WTC11 (cell line): ENCODE results near the gene TTLL11. TPM values are rescaled to one million over a fixed set of nuclear protein-coding genes. Genes with fewer than 3 reads are reported as not detected.

Experiments used
- ATAC-seq: fragments of 200-7000 bp; cut with Tn5 transposase; 2 replicates; pipeline ENCODE4 v1.10.0; 2021; ENCODE audit warnings: mild to moderate bottlenecking, moderate library complexity
- CTCF ChIA-PET: fragments of 300-600 bp; sonication (Branson Sonifier 250); formaldehyde crosslinking; loops from one replicate; lab custom pipeline; 2021; ENCODE audit warnings: antibody characterized with exemption; lab: Charles Lee
- POLR2A ChIA-PET: fragments of 350-600 bp; sonication (Branson Sonifier 250); formaldehyde crosslinking; loops from one replicate; lab custom pipeline; 2021; ENCODE audit warnings: antibody characterized with exemption; lab: Charles Lee
- DNase-seq: peaks from one replicate; pipeline ENCODE4 v3.0.0; 2021; ENCODE audit warnings: low spot score
- H3K27ac Mint-ChIP-seq: 2 replicates; pipeline ENCODE4 v1.8.0; 2021; ENCODE audit warnings: mixed read lengths
- H3K27me3 Mint-ChIP-seq: 2 replicates; pipeline ENCODE4 v1.8.0; 2021; ENCODE audit warnings: low read depth, mild to moderate bottlenecking, moderate library complexity, mixed read lengths
- H3K36me3 Mint-ChIP-seq: 2 replicates; pipeline ENCODE4 v1.8.0; 2021; ENCODE audit warnings: mixed read lengths
- H3K4me1 Mint-ChIP-seq: 2 replicates; pipeline ENCODE4 v1.8.0; 2022; ENCODE audit warnings: mixed read lengths
- H3K4me3 Mint-ChIP-seq: 2 replicates; pipeline ENCODE4 v1.8.0; 2021; ENCODE audit warnings: mild to moderate bottlenecking, moderate library complexity, mixed read lengths
- H3K9me3 Mint-ChIP-seq: 2 replicates; pipeline ENCODE4 v1.8.0; 2021; ENCODE audit warnings: mixed read lengths
- AR ChIP-seq: fragments of 250-450 bp; sonication (Bioruptor Pico); IDR thresholded peaks from 2 replicates; pipeline ENCODE4 v1.9.0; 2021; ENCODE audit warnings: mild to moderate bottlenecking
- CREB1 ChIP-seq: sonication (generic); formaldehyde crosslinking; IDR thresholded peaks from 2 replicates; pipeline ENCODE4 v1.8.0; 2023; ENCODE audit warnings: mild to moderate bottlenecking, missing genetic modification reagents
- E2F5 ChIP-seq: sonication (generic); formaldehyde crosslinking; IDR thresholded peaks from 2 replicates; pipeline ENCODE4 v1.8.1; 2022; ENCODE audit warnings: mild to moderate bottlenecking, moderate library complexity, missing genetic modification reagents
- ESRRA ChIP-seq: sonication (generic); formaldehyde crosslinking; IDR thresholded peaks from 2 replicates; pipeline ENCODE4 v1.8.1; 2022; ENCODE audit warnings: mild to moderate bottlenecking, missing genetic modification reagents, borderline replicate concordance
- FOXP4 ChIP-seq: sonication (generic); formaldehyde crosslinking; IDR thresholded peaks from 2 replicates; pipeline ENCODE4 v1.8.0; 2022; ENCODE audit warnings: mild to moderate bottlenecking, missing genetic modification reagents
- GABPB1 ChIP-seq: sonication (generic); formaldehyde crosslinking; IDR thresholded peaks from 2 replicates; pipeline ENCODE4 v1.8.1; 2023; ENCODE audit warnings: mild to moderate bottlenecking, missing genetic modification reagents
- HMGA2 ChIP-seq: fragments of 250-450 bp; sonication (Bioruptor Pico); IDR thresholded peaks from 2 replicates; pipeline ENCODE4 v1.4.0; 2021; ENCODE audit warnings: mild to moderate bottlenecking, moderate library complexity
- JUN ChIP-seq: sonication (generic); formaldehyde crosslinking; IDR thresholded peaks from 2 replicates; pipeline ENCODE4 v1.8.0; 2023; ENCODE audit warnings: mild to moderate bottlenecking, missing genetic modification reagents
- MLX ChIP-seq: sonication (generic); formaldehyde crosslinking; IDR thresholded peaks from 2 replicates; pipeline ENCODE4 v1.8.1; 2023; ENCODE audit warnings: mild to moderate bottlenecking, missing genetic modification reagents, moderate library complexity
- MXD4 ChIP-seq: fragments of 250-450 bp; sonication (Bioruptor Pico); IDR thresholded peaks from 2 replicates; pipeline ENCODE4 v1.8.0; 2021; ENCODE audit warnings: mild to moderate bottlenecking, moderate library complexity, borderline replicate concordance
- MYBL2 ChIP-seq: sonication (generic); formaldehyde crosslinking; IDR thresholded peaks from 2 replicates; pipeline ENCODE4 v1.8.1; 2023; ENCODE audit warnings: mild to moderate bottlenecking, moderate library complexity, missing genetic modification reagents
- NFYB ChIP-seq: sonication (generic); formaldehyde crosslinking; conservative IDR thresholded peaks from 2 replicates; pipeline ENCODE4 v1.8.0; 2022; ENCODE audit warnings: low read depth, missing genetic modification reagents
- NR1H2 ChIP-seq: sonication (generic); formaldehyde crosslinking; IDR thresholded peaks from 2 replicates; pipeline ENCODE4 v1.9.0; 2021; ENCODE audit warnings: mild to moderate bottlenecking, moderate library complexity, missing genetic modification reagents
- PRDM15 ChIP-seq: sonication (generic); formaldehyde crosslinking; IDR thresholded peaks from 2 replicates; pipeline ENCODE4 v1.8.0; 2022; ENCODE audit warnings: missing genetic modification reagents
- SMAD3 ChIP-seq: sonication (generic); formaldehyde crosslinking; IDR thresholded peaks from 2 replicates; pipeline ENCODE4 v1.8.0; 2022; ENCODE audit warnings: missing genetic modification reagents, mild to moderate bottlenecking, borderline replicate concordance
- SP1 ChIP-seq: sonication (generic); formaldehyde crosslinking; conservative IDR thresholded peaks from 2 replicates; pipeline ENCODE4 v1.8.1; 2022; ENCODE audit warnings: missing genetic modification reagents
- ZNF138 ChIP-seq: sonication (generic); formaldehyde crosslinking; conservative IDR thresholded peaks from 2 replicates; pipeline ENCODE4 v1.8.1; 2022; ENCODE audit warnings: mild to moderate bottlenecking, moderate library complexity, missing genetic modification reagents
- ZNF416 ChIP-seq: fragments of 250-450 bp; sonication (Bioruptor Pico); IDR thresholded peaks from 2 replicates; pipeline ENCODE4 v1.9.0; 2021; ENCODE audit warnings: mild to moderate bottlenecking, inconsistent platforms
- ZNF425 ChIP-seq: fragments of 250-450 bp; sonication (Bioruptor Pico); conservative IDR thresholded peaks from 2 replicates; pipeline ENCODE4 v1.9.0; 2021; ENCODE audit warnings: mild to moderate bottlenecking
- ZNF512 ChIP-seq: sonication (generic); formaldehyde crosslinking; IDR thresholded peaks from 2 replicates; pipeline ENCODE4 v1.8.1; 2022; ENCODE audit warnings: missing genetic modification reagents, borderline replicate concordance
- total RNA-seq: library from RNA; stranded (reverse); gene quantifications from 3 replicates; pipeline ENCODE4 v1.2.3, GENCODE V29; 2021

TTLL11 gene
- total RNA-seq, 1 experiment from 2014 or later: 1.1 TPM

- no peak for TF ChIP-seq ESRRA (CRISPR knock-in tag)
These were observed 126.4 kb downstream of the TTLL11 start (continued) for GRCh38 chr9:121966706-121967105.

- H3K27me3 Mint-ChIP-seq: peaks cover 17% of the 10 kb centered on the region
- CTCF ChIA-PET: no interaction called here
- TF ChIP-seq NR1H2: no peak
- no peak for TF ChIP-seq MLX (CRISPR knock-in tag)
- H3K4me3 Mint-ChIP-seq: no peak overlapping the region
- POLR2A ChIA-PET: no interaction called here
- no peak for DNase-seq
- H3K36me3 Mint-ChIP-seq: no peaks in the 10 kb centered on the region
- ATAC-seq: no peak
- 0 out of 2 replicates have a peak, but pooled peaks cover 4% of the 10 kb centered on the region for H3K4me1 Mint-ChIP-seq
- no peaks in the 10 kb centered on the region; the same call in 1 of the 2 replicates for H3K9me3 Mint-ChIP-seq
- H3K27ac Mint-ChIP-seq: no peak overlapping the region
These were observed 129.5 kb downstream of the TTLL11 start for GRCh38 chr9:121963528-121963995.

- ATAC-seq (no peak), DNase-seq (no peak)
- H3K9me3 Mint-ChIP-seq: no peaks in the 10 kb centered on the region; the same call in 1 of the 2 replicates
- peaks cover 17% of the 10 kb centered on the region for H3K27me3 Mint-ChIP-seq
- H3K4me3 Mint-ChIP-seq: no peak overlapping the region
- no peak overlapping the region for H3K27ac Mint-ChIP-seq
- H3K36me3 Mint-ChIP-seq: no peaks in the 10 kb centered on the region
- POLR2A ChIA-PET: no interaction called here
- 0 out of 2 replicates have a peak, but pooled peaks cover 4% of the 10 kb centered on the region for H3K4me1 Mint-ChIP-seq
- CTCF ChIA-PET: no interaction called here
- TF ChIP-seq ZNF425 (no peak), SP1 (CRISPR knock-in tag) (no peak), E2F5 (CRISPR knock-in tag) (no peak), ZNF138 (CRISPR knock-in tag) (no peak), PRDM15 (CRISPR knock-in tag) (no peak), FOXP4 (CRISPR knock-in tag) (no peak), ESRRA (CRISPR knock-in tag) (no peak), NFYB (CRISPR knock-in tag) (no peak), MXD4 (CRISPR knock-in tag) (no peak), GABPB1 (no peak), ZNF416 (CRISPR knock-in tag) (no peak), CREB1 (CRISPR knock-in tag) (no peak), JUN (no peak), MYBL2 (CRISPR knock-in tag) (no peak), ZNF512 (CRISPR knock-in tag) (no peak), HMGA2 (CRISPR knock-in tag) (no peak), SMAD3 (no peak), AR (CRISPR knock-in tag) (no peak)
These were observed 130.7 kb downstream of the TTLL11 start for GRCh38 chr9:121962421-121962820.
